Natural killer cell (primary cell): ENCODE data around the gene P2RY6. TPM values are rescaled to one million over a fixed set of nuclear protein-coding genes. Genes with fewer than 3 reads are reported as not detected.

ENCODE experiments used
- ATAC-seq, 3 donors: fragments of 150-1000 bp in 2 of 3; fragments of 200-7000 bp in 1 of 3; cut with Tn5 transposase; 1 replicate in 1 of 3; 2 replicates in 2 of 3; pipeline ENCODE4 v1.10.0; 2021; ENCODE audit warnings: mild to moderate bottlenecking in 2 of 3, moderate library complexity in 2 of 3
- DNase-seq, 2 donors: peaks; one replicate each; pipeline versions ENCODE4 v3.0.0 to v3.0.0-alpha.2; 2013 to 2021; ENCODE audit warnings: mixed read lengths in 1 of 2
- H3K27ac ChIP-seq: one replicate; pipeline ENCODE4 v1.5.1; 2013; ENCODE audit warnings: mild to moderate bottlenecking, low read length
- H3K27me3 ChIP-seq: one replicate; pipeline ENCODE4 v1.6.1; 2013; ENCODE audit warnings: low read length; ENCODE audit not compliant: control insufficient read depth, insufficient read depth
- H3K36me3 ChIP-seq: one replicate; pipeline ENCODE4 v1.6.1; 2013; ENCODE audit warnings: low read length; ENCODE audit not compliant: control insufficient read depth, insufficient read depth
- H3K4me1 ChIP-seq: one replicate; pipeline ENCODE4 v1.6.1; 2013; ENCODE audit warnings: low read length; ENCODE audit not compliant: control insufficient read depth, insufficient read depth
- H3K4me3 ChIP-seq: one replicate; pipeline ENCODE4 v1.5.1; 2013; ENCODE audit warnings: low read length
- H3K9me3 ChIP-seq: one replicate; pipeline ENCODE4 v1.6.1; 2013; ENCODE audit warnings: low read length; ENCODE audit not compliant: control insufficient read depth, insufficient read depth
- H3K27ac Mint-ChIP-seq, 2 donors: one replicate each; pipeline ENCODE4 v1.8.0; 2022; ENCODE audit warnings: mild to moderate bottlenecking in 2 of 2, mixed read lengths in 2 of 2, moderate library complexity in 1 of 2
- H3K27me3 Mint-ChIP-seq, 2 donors: one replicate each; pipeline ENCODE4 v1.8.0; 2022; ENCODE audit warnings: low read depth in 2 of 2, mixed read lengths in 2 of 2
- H3K36me3 Mint-ChIP-seq: one replicate; pipeline ENCODE4 v1.8.0; 2022; ENCODE audit warnings: mixed read lengths
- H3K4me1 Mint-ChIP-seq, 2 donors: one replicate each; pipeline ENCODE4 v1.8.0; 2022; ENCODE audit warnings: mixed read lengths in 2 of 2
- H3K4me3 Mint-ChIP-seq: one replicate; pipeline ENCODE4 v1.8.0; 2022; ENCODE audit warnings: mild to moderate bottlenecking, moderate library complexity, mixed read lengths
- H3K9me3 Mint-ChIP-seq, 2 donors: one replicate each; pipeline ENCODE4 v1.8.0; 2022; ENCODE audit warnings: mixed read lengths in 2 of 2
- CTCF ChIP-seq: fragments of 200-600 bp; IDR thresholded peaks from one replicate; pipeline ENCODE4 v1.8.0; 2022; ENCODE audit warnings: antibody characterized with exemption
- WGBS: methylation state at CpG from one replicate; pipeline ENCODE4 v1.1.7; 2013; ENCODE audit warnings: missing lambda C conversion rate; ENCODE audit not compliant: insufficient coverage; 5-methylcytosine and 5-hydroxymethylcytosine counted together
- intact Hi-C: fragments of 100-400 bp; cut with micrococcal nuclease; formaldehyde crosslinking; loops from one replicate; pipeline ENCODE4 v1.14.2; 2022
- total RNA-seq, 4 donors: library from RNA; stranded (reverse); fragments of 120-200 nt in 1 of 4; gene quantifications; one replicate each; pipeline versions ENCODE4 v1.2.3 to v1.2.4, GENCODE V29; 2013 to 2022

Gene P2RY6
- total RNA-seq, 3 donors from 2014 or later (not counting 1 experiment from before 2014, with no cell fraction given), result 0.24 to 0.40 TPM; not detected in 1

GRCh38 chr11:73317373-73317772 lies 45.2 kb downstream of the P2RY6 start:
- Mint-ChIP-seq H3K27me3 (no peaks in the 10 kb centered on the region), H3K4me1 (peaks cover 16 to 28% of the 10 kb centered on the region in 2 donors), H3K27ac (no peak overlapping the region), H3K4me3 (no peak overlapping the region), H3K36me3 (no peaks in the 10 kb centered on the region), H3K9me3 (no peaks in the 10 kb centered on the region)
- intact Hi-C loops, result no loop called here
- Histone ChIP-seq H3K9me3 (no peaks in the 10 kb centered on the region), H3K27me3 (no peaks in the 10 kb centered on the region), H3K4me1 (peaks cover 12% of the 10 kb centered on the region), H3K4me3 (no peak overlapping the region), H3K27ac (no peak overlapping the region), H3K36me3 (no peaks in the 10 kb centered on the region)
- TF ChIP-seq CTCF, result no peak
- WGBS, result 92% methylated on average over 4 of the region's 4 CpGs
- no peak for ATAC-seq
- DNase-seq, result no peak

- no peaks in the 10 kb centered on the region for H3K27me3 Mint-ChIP-seq
- Histone ChIP-seq H3K9me3 (no peaks in the 10 kb centered on the region), H3K36me3 (no peaks in the 10 kb centered on the region), H3K27me3 (no peaks in the 10 kb centered on the region), H3K4me3 (no peak overlapping the region), H3K27ac (no peak overlapping the region), H3K4me1 (peaks cover 12% of the 10 kb centered on the region)
- intact Hi-C loops, result no loop called here
- H3K4me3 Mint-ChIP-seq, result no peak overlapping the region
- H3K4me1 Mint-ChIP-seq, result peaks cover 16 to 28% of the 10 kb centered on the region in 2 donors
- ATAC-seq (no peak), DNase-seq (no peak)
- 96% methylated on average over 3 of the region's 3 CpGs for WGBS
- no peaks in the 10 kb centered on the region for H3K36me3 Mint-ChIP-seq
- no peaks in the 10 kb centered on the region for H3K9me3 Mint-ChIP-seq
- no peak overlapping the region for H3K27ac Mint-ChIP-seq
- no peak for TF ChIP-seq CTCF
Measured at GRCh38 chr11:73317803-73318202, 45.7 kb downstream of the P2RY6 start.

- H3K36me3 Mint-ChIP-seq, result no peaks in the 10 kb centered on the region
- Histone ChIP-seq H3K27ac (no peak overlapping the region), H3K4me1 (peaks cover 12% of the 10 kb centered on the region), H3K36me3 (no peaks in the 10 kb centered on the region), H3K4me3 (no peak overlapping the region), H3K9me3 (no peaks in the 10 kb centered on the region), H3K27me3 (no peaks in the 10 kb centered on the region)
- no peak overlapping the region for H3K4me3 Mint-ChIP-seq
- H3K4me1 Mint-ChIP-seq, result peaks cover 15 to 25% of the 10 kb centered on the region in 2 donors
- DNase-seq (no peak), ATAC-seq (no peak)
- H3K27me3 Mint-ChIP-seq, result no peaks in the 10 kb centered on the region
- intact Hi-C loops, result no loop called here
- H3K27ac Mint-ChIP-seq, result no peak overlapping the region
- no peaks in the 10 kb centered on the region for H3K9me3 Mint-ChIP-seq
- no peak for TF ChIP-seq CTCF
- WGBS, result 77% methylated on average over 7 of the region's 8 CpGs
Measured at GRCh38 chr11:73318501-73319011, 46.4 kb downstream of the P2RY6 start.
